ENCODE data around the gene USP30. TPM values are rescaled to one million over a fixed set of nuclear protein-coding genes. Genes with fewer than 3 reads are reported as not detected.

USP30 gene
- total and polyA plus RNA-seq, 10 of the 15 experiments (the other 5 are each of a cell fraction or from before 2014, with no cell fraction given) = 2.1 to 16.2 (median 6.4) TPM

- no peak for TF ChIP-seq BCL3 (IDR thresholded peaks at IDR 0.05; ENCODE audit: borderline replicate concordance, insufficient read depth, low read depth, low read length, poor library complexity, severe bottlenecking)
- no peak for TF ChIP-seq HDGF (IDR thresholded peaks at IDR 0.05)
Observed at GRCh38 chr12:109065853-109066193, 13.4 kb downstream of the USP30 start (continued).

GRCh38 chr12:109069307-109070271 lies 17.2 kb downstream of the USP30 start:
- CTCF ChIA-PET = interaction anchor here (0.7 to 1.0 kb wide), 2 partner anchors 23 to 45 kb away, joined by 3 read pairs; no protein-coding TSS in a partner anchor
- Histone ChIP-seq H3K9me3 (replicated peaks; ENCODE audit: control insufficient read depth, insufficient read depth, low read length) (no peaks in the 10 kb centered on the region), H4K20me1 (ENCODE audit: control insufficient read depth, insufficient read depth) (no peaks in the 10 kb centered on the region), H3K27ac (ENCODE audit: control insufficient read depth, insufficient read depth) (no peak overlapping the region), H3K4me1 (ENCODE audit: control insufficient read depth, insufficient read depth, low read length) (no peaks in the 10 kb centered on the region), H3K4me2 (ENCODE audit: control insufficient read depth, insufficient read depth) (no peak overlapping the region), H3K79me2 (ENCODE audit: control insufficient read depth, insufficient read depth, low read length) (no peaks in the 10 kb centered on the region), H3K4me3 (no peak overlapping the region), H3K9ac (ENCODE audit: control insufficient read depth, insufficient read depth, low read length) (no peak overlapping the region), H3K27me3 (replicated peaks in 1 of 2; ENCODE audit: control insufficient read depth in 2 of 2, insufficient read depth in 2 of 2, low read length in 1 of 2) (no peaks in the 10 kb centered on the region), H2AFZ (ENCODE audit: control insufficient read depth, low read depth, low read length) (no peak overlapping the region), H3K36me3 (ENCODE audit: control insufficient read depth in 2 of 2, insufficient read depth in 2 of 2, low read length in 1 of 2) (no peaks in the 10 kb centered on the region; a peak in 1 of 4 replicates)
- no peak for FAIRE-seq
- POLR2A ChIA-PET = no interaction called here
- 90% methylated on average over 17 of the region's 17 CpGs for WGBS (ENCODE audit: insufficient coverage, insufficient replicate concordance, low lambda C conversion rate, missing lambda C conversion rate)
- RAD21 ChIA-PET (ENCODE audit: unreplicated experiment) = interaction anchor here (1.0 kb wide), 1 partner anchor 17 kb away, joined by 3 read pairs; the partner anchor contains the start of gene USP30
- intact Hi-C loops (cut with micrococcal nuclease; ENCODE audit: unreplicated experiment) = no loop called here
- no TSS peak for BruUV-seq (replicated peaks)
- SMC1A ChIA-PET (ENCODE audit: uncharacterized antibody, unreplicated experiment) = interaction anchor here (1.5 kb wide), 1 partner anchor 17 kb away, joined by 3 read pairs; no protein-coding TSS in a partner anchor
- no peak for ATAC-seq
- no peak for DNase-seq (ENCODE audit: low read depth, low spot score)
- in situ Hi-C loops (cut with MboI) = no loop called here
- TF ChIP-seq CHD1 (IDR thresholded peaks at IDR 0.05; ENCODE audit: low read depth, low read length) (no peak), E4F1 (IDR thresholded peaks at IDR 0.05; ENCODE audit: borderline replicate concordance, partially characterized antibody) (no peak), BCL3 (IDR thresholded peaks at IDR 0.05; ENCODE audit: borderline replicate concordance, insufficient read depth, low read depth, low read length, poor library complexity, severe bottlenecking) (no peak), ZBTB11 (CRISPR knock-in tag; IDR thresholded peaks at IDR 0.05) (no peak), JUNB (IDR thresholded peaks at IDR 0.05) (no peak), USF1 (IDR thresholded peaks at IDR 0.05; ENCODE audit: borderline replicate concordance, extremely low read length, insufficient read depth, low read depth, low read length) (no peak), RFX5 (IDR thresholded peaks at IDR 0.05; ENCODE audit: low read depth, low read length) (no peak), FOXK2 (IDR thresholded peaks at IDR 0.05) (no peak)

All from GM12878 (cell line).